Left lobe of liver (tissue), 2 donors: ENCODE results near the gene PGLYRP4. TPM values are rescaled to one million over a fixed set of nuclear protein-coding genes. Genes with fewer than 3 reads are reported as not detected.
"Not testable (repeated sequence)": the region's sequence is repeated elsewhere in the genome, so short reads cannot be mapped to it uniquely, and the experiment has no call there.

Experiments used
- ATAC-seq: fragments of 200-7000 bp; cut with Tn5 transposase; one replicate; pipeline ENCODE4 v1.9.1; 2020; ENCODE audit warnings: mild to moderate bottlenecking, moderate library complexity
- DNase-seq: peaks from one replicate; pipeline ENCODE4 v3.0.0-alpha.2; 2020; ENCODE audit warnings: low spot score
- total RNA-seq: library from RNA; stranded (reverse); gene quantifications from one replicate; pipeline ENCODE4 v1.2.1, GENCODE V29; 2021
- donor health status: DM: no; HTN: no; CAD: no; lungs with moderate emphysema.
- donor health status: DM: no; HTN: yes; CAD: no.

PGLYRP4 gene
- total RNA-seq, 1 donor from 2014 or later, result not detected

DNA sequence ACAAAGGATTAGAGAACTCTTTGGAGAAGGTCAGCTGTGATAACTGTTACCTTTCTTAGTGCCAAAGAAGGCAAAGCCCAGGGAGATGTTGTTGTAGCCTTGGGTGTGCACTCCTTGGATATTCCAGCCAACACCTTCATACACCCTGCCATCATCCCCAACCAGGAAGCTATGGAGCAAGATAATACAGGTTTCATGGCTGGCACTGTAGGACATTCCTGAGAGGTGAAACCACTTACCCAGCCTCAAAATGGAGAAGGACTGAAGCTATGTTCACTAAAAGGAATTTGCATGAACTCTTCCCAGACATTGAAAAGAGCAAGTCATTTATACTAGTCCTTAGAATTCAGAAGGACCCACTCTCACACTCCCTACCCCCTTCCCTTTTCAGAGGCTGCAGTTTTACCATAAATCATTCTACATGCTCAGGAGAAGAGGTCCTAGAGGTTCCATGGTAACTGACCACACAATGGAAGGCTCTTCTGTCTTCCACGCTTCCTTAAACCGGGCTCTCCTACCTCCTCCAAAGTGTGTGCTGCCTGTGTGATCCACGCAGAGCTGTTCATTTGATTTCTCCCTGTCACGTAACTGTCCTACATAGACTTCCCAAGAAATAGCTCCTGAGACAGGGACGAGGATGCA, 5.5 kb downstream of the PGLYRP4 start:
- ATAC-seq (no peak), DNase-seq (no peak)

DNA sequence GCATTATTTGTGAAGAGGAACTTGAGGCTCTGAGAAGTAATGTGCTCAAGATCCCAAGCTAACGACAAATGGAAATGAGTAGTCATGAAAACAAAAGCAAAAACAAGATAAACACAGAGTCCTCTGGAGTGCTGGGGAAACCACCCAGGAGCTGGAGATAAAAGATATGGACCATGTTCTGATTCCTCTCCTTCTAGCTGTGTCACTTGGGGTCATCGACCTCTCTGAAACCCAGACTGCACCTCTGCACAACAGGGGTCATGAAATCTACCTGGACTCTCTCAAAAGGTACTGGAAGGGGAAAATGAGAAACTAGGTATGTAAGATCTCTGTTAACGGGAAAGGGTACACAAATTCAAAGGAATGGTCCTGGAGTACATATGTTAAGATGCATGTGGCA, 6.5 kb downstream of the PGLYRP4 start:
- ATAC-seq, result no peak

DNA sequence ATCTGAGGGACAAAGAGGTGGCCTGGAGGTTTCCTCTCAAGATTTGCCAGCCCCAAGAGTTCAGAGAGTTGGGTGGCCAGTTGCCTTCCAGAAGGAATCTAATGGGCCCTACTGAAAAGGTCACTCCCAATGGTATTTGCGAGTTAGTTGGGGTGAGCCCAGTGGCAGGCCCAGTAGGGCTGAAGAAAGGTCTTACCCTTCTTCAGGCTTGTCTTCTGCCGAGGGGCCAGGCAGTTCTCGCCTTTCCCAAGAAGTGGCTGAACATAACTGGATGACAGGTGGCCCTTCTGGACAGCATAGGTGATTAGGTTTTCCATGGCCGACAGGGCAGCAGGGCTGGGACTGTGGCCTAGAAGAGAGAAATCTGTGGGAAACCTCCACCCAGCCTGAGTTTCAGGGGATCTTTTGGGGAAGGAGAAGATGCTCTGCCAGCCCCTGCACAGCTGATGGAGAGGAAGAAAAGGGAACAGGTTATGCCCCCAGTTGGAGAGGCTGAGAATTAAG, 7.2 kb downstream of the PGLYRP4 start:
- no peak for ATAC-seq

More for the DNA sequence above, 6.5 kb downstream of the PGLYRP4 start:
- no peak for DNase-seq

DNA sequence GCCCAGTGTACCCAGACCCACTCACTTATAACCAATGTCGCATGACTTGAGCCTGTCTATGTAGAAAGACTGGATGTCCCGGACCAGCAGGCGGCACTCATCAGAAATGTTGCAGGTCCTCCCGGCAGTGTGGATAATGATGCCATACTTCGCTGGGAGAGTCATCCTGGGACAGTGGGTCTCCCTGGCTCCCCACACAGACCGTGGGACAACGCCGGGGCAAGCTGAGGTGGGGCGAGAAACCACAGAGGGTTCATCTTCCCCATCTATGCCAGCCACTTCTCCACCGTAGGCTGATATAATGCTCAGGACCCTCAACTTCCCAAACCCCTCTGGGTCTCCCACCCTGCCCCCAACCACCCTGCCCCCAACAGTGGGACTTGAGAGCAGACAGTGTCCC, 8.3 kb downstream of the PGLYRP4 start:
- no peak for DNase-seq
- no peak for ATAC-seq

More for the DNA sequence above, 7.2 kb downstream of the PGLYRP4 start:
- DNase-seq, result no peak

DNA sequence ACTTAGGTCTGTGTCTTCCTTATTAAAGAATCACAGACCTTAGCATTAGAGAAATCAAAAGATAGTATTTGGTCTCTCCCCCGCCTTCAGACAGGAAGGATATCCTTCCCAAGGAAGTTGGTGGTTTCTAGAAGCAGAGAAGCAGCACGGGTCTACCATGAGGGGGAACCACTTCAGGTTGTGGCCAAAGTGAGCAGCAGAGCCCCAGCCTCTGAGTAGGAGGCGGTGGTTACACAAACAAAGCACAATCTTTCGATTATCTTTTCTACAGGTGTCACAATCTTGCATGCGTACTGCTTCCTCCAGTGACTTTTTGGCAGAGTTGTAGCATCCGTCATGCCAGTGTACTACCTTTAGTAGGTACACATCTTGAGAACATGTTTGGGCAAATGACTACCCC, 8.8 kb downstream of the PGLYRP4 start:
- no peak for ATAC-seq
- DNase-seq, result no peak

DNA sequence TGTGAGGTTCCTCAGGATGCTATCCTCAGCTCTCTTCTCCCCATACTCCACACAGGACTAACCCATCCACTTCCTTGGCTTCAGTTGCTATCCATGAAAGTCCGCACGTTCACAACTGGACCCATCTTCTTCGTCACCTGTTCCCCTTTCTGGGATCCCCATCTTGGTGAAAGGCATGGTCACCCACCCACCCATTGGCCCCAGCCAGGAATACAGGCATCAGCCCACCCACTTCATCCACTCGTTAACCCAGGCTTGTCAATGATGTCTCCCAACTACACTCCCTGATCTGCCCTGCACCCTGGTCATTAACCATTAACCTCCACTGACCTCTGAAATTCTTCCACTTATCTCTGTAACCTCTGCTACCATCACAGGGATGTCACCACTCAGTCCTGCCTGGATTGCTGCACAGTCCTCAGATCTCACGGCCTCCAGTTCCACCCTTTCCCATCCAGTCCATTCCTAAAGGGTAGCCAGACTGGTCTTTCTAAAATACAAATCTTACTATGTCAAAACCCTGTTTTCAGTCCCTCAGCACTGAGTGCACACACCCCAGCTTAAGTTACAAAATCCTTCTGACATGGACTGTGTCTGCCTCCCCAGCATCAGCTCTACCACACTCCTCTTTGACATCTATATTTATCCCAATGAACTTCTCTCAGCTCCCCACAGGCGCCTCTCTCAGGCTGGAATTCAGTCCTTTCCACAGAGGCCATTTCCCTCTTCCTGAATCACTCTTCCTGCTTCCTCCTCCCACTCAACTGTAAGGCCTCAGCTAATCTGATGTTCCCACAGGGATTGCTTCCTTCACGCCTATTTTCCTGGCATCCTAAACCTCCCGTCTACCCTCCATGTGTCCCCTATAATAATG, 10.4 kb downstream of the PGLYRP4 start:
- no peak for DNase-seq
- ATAC-seq, result no peak

DNA sequence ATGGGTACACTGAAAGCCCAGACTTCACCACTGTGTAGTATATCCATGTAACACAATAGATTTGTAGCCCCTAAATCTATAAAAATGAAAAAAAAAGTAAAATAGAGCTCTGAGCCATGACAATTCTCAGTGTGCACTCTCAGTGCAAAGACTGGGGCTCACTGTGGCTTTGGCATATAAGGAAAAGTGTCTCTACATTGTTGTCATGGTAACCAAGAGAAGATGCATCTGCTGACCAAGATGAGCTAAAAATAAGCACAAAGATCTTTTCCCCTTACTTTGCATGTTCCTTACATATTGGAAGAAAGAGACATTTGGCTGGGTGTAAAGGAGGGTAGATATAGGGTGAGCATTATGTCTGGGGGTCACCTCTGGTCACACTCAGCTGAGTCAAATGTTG, 12.0 kb downstream of the PGLYRP4 start:
- ATAC-seq, result no peak
- no peak for DNase-seq

DNA sequence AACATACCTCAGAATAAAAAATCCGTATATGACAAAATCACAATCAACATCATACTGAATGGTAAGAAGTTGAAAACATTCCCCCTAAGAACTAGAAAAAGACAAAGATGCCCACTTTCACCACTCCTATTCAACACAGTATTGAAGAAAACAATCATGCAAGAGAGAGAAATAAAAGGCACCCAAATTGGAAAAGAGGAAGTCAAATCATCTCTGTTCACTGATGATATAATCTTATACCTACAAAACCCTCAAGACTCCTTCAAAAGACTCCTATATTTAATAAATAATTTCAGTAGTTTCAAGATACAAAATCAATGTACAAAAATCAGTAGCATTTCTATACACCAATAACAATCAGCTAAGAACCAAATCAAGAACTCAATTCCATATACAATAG, 14.7 kb downstream of the PGLYRP4 start:
- ATAC-seq (no peak), DNase-seq (no peak)

DNA sequence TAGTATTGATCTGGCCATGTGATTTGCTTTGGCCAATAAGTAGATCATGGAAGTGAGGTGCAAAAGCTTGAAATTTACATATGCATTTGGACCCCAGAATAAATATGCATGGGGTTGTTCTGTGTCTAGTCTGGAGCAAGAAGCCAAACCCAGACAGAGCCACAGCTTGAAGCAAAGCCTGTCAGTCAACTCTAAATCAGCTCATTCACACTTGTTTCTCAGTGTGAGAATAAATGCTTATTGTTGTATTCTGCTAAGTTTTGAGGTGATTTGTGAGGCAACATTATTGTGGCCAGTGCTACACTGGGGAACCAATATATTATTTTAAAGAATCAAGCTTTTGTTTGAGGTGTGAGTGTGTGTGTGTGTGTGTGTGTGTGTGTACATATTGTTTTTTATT, 23.7 kb downstream of the PGLYRP4 start:
- ATAC-seq (no peak), DNase-seq (no peak)

DNA sequence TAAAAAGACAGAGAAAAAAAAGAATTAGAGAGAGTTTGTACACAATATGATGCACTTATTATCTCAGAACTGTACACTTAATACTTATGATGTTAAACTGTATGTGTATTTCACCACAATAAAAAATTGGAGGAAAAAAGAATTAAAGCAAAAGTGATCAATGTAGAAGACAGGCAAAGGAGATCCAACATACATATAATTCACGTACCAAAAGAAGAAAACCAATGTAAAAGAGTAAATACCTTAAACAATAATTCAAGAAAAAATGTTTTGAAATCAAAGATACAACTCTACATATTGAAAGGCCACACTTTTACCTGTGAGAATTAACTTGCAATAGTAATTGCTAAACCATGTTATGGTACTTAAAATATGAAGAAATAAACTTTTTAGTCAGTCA, 26.1 kb downstream of the PGLYRP4 start:
- ATAC-seq (no peak), DNase-seq (no peak)

DNA sequence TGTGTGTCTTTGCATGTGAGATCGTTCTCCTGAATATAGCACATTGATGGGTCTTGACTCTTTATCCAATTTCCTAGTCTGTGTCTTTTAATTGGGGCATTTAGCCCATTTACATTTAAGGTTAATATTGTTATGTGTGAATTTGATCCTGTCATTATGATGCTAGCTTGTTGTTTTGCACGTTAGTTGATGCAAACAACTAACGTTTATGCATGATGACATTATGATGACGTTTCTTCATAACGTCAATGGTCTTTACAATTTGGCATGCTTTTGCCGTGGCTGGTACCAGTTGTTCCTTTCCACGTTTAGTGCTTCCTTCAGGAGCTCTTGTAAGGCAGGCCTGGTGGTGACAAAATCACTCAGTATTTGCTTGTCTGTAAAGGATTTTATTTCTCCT, 30.5 kb downstream of the PGLYRP4 start:
- not testable (repeated sequence) for ATAC-seq, DNase-seq

DNA sequence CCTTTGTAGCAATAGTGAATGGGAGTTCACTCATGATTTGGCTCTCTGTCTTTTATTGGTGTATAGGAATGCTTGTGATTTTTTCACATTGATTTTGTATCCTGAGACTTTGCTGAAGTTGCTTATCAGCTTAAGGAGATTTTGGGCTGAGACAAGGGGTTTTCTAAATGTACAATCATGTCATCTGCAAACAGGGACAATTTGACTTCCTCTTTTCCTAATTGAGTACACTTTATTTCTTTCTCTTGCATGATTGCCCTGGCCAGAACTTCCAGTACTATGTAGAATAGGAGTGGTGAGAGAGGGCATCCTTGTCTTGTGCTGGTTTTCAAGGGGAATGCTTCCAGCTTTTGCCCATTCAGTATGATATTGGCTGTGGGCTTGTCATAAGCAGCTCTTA, 32.6 kb downstream of the PGLYRP4 start:
- not testable (repeated sequence) for DNase-seq, ATAC-seq

DNA sequence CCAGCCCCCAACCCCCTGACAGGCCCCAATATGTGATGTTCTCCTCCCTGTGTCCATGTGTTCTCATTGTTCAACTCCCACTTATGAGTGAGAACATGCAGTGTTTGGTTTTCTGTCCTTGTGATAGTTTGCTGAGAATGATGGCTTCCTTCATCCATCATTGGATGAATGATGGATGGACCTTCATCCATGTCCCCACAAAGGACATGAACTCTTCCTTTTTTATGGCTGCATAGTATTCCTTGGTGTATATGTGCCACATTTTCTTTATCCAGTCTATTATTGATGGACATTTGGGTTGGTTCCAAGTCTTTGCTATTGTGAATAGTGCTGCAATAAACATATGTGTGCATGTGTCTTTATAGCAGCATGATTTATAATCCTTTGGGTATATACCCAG, 34.3 kb downstream of the PGLYRP4 start:
- not testable (repeated sequence) for ATAC-seq, DNase-seq

DNA sequence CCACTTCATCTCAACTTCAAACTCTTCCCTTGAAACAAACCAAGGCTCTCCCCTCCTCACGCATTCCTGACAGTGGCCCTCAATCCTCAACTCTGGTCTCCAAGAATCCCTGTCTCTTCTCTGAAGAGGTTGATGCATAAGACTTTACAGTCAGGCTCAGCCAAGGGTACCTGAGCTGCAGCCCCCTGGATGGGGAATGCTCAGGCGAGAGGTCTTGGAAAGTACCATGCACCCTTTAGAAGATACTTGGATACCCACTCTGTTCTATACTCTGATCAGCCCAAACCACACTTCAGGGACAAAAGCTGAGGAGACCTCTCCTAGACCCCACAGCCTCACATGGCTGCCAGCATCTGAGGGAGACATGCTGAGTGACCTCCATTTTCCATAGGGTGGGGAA, 35.4 kb downstream of the PGLYRP4 start:
- DNase-seq (no peak), ATAC-seq (no peak)

DNA sequence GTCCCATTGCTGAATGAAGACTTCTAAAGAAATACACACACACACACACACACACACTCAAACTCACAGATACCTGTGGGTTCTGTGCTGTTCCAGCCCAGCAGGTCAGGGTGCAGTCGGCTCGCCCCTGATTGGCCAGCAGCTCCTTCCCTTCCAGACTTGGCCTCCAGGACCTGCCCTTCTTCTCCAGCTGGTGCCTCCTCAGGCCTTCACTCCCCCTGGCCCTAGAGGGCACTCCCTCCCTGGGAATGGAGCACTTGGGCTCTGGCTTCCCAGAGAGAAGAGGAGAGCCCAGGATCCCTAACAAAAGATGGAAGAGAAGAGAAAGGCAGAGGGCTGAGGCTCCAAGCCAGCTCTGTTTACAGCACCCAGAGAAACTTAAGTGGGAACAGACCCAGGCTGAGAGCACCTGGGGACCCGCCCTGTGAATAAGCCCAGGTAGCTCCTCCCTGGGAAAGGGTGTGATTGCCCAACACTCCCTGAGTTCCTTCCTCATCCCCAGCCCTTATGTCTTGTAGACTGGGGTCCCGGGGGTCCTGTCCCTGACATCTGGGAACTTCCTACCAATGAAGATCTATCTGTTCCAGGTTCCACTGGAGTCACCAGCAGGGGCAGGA, 36.0 kb downstream of the PGLYRP4 start, which contains the start of gene PGLYRP3:
PGLYRP3 (minus strand) TSS at position 383 of the 617 bp plus-strand sequence. CDS start 2,287 bp downstream, outside the sequence.
- DNase-seq (no peak), ATAC-seq (no peak)

DNA sequence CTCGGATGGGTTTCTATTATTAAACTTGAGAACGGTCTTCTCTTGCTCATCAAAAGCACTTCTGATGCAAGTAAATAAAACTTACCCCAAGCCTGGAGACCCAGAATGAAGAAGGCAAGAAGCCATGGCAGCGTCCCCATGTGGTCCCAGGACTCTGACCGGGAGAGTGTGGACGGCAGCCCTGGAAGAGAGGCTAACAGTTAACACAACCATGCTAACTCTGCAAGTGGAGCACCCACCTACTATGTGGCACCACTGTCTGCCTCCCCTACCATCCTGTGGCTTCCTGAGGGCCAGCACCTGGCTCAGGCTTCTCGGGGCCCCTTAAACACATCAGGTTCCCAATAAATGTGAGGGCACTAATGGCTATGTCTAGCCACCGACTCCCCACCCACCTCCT, 38.1 kb downstream of the PGLYRP4 start:
- no peak for ATAC-seq
- DNase-seq, result no peak

DNA sequence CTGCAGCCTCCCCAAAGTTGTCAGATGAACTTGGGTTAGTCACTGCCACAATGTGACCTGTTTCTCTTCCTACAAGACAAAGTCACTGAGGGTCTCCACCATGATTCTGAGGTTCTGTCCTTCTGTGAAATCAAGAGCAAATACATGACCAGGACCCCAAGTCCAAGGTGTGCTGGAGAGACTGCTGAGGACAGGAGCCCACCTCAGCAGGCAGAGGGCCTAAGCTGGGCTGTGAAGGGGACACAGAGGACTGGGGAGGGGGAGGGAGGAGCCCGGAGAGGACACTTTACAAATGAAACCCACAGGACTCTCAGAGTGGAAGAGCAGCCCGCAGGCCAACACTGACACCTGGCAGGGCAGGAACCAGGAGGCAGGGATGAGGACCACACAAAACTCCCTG, 39.2 kb downstream of the PGLYRP4 start:
- ATAC-seq, result no peak

DNA sequence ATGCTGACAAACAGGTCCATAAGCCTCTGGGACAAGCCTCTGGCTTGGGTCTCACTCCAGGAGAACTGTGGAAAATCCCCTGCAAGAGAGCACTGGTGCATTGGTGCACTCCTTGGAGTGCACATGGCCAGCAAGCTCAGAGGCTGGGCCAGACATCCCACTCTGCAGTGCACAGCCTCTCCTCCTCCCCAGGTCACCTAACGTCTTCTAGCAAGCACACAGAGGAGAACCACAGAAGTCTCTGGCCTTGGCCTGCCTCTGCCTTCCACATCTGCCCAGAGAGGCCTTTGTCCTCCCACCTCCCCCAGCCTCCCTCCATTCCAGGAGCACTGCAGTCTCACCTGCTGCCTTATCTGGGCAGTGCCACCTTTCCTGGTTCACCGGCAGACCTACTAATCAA, 40.1 kb downstream of the PGLYRP4 start:
- DNase-seq (no peak), ATAC-seq (no peak)

More for the DNA sequence above, 39.2 kb downstream of the PGLYRP4 start:
- DNase-seq, result no peak

DNA sequence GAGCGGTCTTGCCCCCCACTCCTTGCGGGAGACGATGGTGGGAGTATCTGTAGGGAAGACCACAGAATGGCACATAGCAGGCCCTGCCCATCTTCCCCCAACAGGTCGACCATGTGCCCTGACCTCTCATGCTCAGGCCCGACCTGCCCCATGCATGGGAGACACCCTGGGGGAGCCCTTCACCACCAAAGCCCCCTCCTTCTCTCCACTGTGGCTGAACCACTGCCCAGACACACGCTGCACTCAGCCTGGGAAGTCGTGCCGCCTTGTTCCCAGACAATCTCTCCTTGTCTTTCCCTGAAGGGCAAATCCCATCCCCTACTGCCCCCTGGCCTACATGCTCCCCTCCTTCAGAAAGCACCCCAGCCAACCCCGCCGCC, 41.4 kb downstream of the PGLYRP4 start:
- DNase-seq (no peak), ATAC-seq (no peak)

DNA sequence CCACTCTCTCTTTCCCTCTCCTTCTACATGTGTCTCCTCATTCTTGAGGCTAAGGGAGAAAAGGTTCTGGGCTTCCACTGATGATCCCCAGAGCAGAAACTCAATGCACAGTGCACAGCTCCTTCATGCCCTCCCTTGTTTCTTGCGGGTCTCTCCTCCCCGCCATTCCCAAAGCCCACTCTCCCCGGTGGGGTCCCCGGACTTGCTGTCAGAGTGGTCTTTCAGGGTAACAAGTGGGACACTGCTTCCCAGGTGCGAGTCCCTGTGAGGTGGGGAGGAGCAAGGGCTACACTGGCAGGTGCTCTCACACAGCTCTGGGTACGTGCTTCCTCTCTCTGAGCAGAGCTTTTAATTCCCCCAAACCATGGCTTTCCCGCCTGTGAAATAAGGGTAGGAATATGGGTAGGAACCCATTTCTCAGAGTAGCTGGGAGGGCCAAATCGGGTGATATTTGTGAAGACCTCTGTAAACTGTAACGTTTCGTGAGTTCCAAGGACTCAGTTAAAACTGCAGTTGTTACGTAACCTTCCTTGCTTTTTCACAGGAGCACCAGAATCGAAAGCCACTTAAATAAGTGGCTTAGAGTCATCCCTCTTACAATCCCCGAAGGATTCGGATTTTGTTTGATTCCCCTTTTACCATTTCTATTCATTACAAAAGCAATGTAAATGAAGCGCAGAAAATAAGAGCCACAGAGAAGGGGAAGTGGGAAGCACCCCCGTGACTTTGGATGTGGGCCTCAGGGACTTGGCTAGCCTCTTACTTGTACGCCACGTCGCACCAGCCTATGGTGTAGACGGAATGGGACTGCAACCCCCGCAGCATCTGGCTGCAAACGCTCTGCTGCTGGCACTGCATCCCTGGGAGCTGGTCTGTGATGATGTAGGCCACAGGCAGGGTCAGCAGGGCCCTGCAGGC, 42.1 kb downstream of the PGLYRP4 start:
- DNase-seq (no peak), ATAC-seq (no peak)
